ENCODE data around the gene PRR14L. TPM values are rescaled to one million over a fixed set of nuclear protein-coding genes. Genes with fewer than 3 reads are reported as not detected.
"Not testable (repeated sequence)": the region's sequence is repeated elsewhere in the genome, so short reads cannot be mapped to it uniquely, and the experiment has no call there.

PRR14L gene
- total RNA-seq, 2 donors from 2014 or later: 22.1 to 38.2 TPM

GRCh38 chr22:31682751-31683150 lies 67.2 kb downstream of the PRR14L start:
- Histone ChIP-seq H3K4me1 (ENCODE audit: control insufficient read depth in 1 of 2, low read depth in 2 of 2) (peaks cover 16 to 51% of the 10 kb centered on the region in 2 donors), H3K9me3 (no peaks in the 10 kb centered on the region), H3K27ac (peak overlapping the region; percentile 64 to 71), H3K36me3 (peaks cover 14% of the 10 kb centered on the region), H3K4me3 (no peak overlapping the region), H3K27me3 (replicated peaks; ENCODE audit: insufficient read depth) (no peaks in the 10 kb centered on the region)
- ATAC-seq (ENCODE audit: insufficient number of reproducible peaks, low FRiP score, low read depth) (no peak), DNase-seq (ENCODE audit: low spot score) (no peak)
- no peak for TF ChIP-seq CTCF (IDR thresholded peaks at IDR 0.05)

- H3K4me3 ChIP-seq: peak overlapping the region; percentile 26
- no peak for TF ChIP-seq CTCF (IDR thresholded peaks at IDR 0.05)
- no peaks in the 10 kb centered on the region for H3K9me3 ChIP-seq
- H3K36me3 ChIP-seq: peaks cover 8% of the 10 kb centered on the region
- DNase-seq (ENCODE audit: low spot score) (no peak), ATAC-seq (ENCODE audit: insufficient number of reproducible peaks, low FRiP score, low read depth) (no peak)
- H3K27ac ChIP-seq: peak overlapping the region; percentile 64 to 71
- H3K27me3 ChIP-seq (replicated peaks; ENCODE audit: insufficient read depth): no peaks in the 10 kb centered on the region
- peaks cover 16 to 51% of the 10 kb centered on the region in 2 donors for H3K4me1 ChIP-seq (ENCODE audit: control insufficient read depth in 1 of 2, low read depth in 2 of 2)
These were observed 68.3 kb downstream of the PRR14L start for GRCh38 chr22:31681349-31682345.

- H3K4me3 ChIP-seq: no peak overlapping the region
- no peak for ATAC-seq (ENCODE audit: insufficient number of reproducible peaks, low FRiP score, low read depth)
- peak overlapping the region; percentile 64 to 67 for H3K27ac ChIP-seq
- no peaks in the 10 kb centered on the region for H3K9me3 ChIP-seq
- H3K4me1 ChIP-seq (ENCODE audit: control insufficient read depth in 1 of 2, low read depth in 2 of 2): peaks cover 16 to 51% of the 10 kb centered on the region in 2 donors
- peaks cover 4% of the 10 kb centered on the region for H3K36me3 ChIP-seq
- TF ChIP-seq CTCF (IDR thresholded peaks at IDR 0.05): no peak
- no peaks in the 10 kb centered on the region for H3K27me3 ChIP-seq (replicated peaks; ENCODE audit: insufficient read depth)
- DNase-seq (ENCODE audit: low spot score): no peak
These were observed 69.0 kb downstream of the PRR14L start for GRCh38 chr22:31680861-31681341.

- ATAC-seq (ENCODE audit: insufficient number of reproducible peaks, low FRiP score, low read depth) (no peak), DNase-seq (ENCODE audit: low spot score) (no peak)
- no peak for TF ChIP-seq CTCF (IDR thresholded peaks at IDR 0.05)
- peaks cover 16 to 45% of the 10 kb centered on the region in 2 donors for H3K4me1 ChIP-seq (ENCODE audit: control insufficient read depth in 1 of 2, low read depth in 2 of 2)
- H3K9me3 ChIP-seq: no peaks in the 10 kb centered on the region
- no peak overlapping the region for H3K4me3 ChIP-seq
- peak overlapping the region in 1 of 2 donors; percentile 8 for H3K27ac ChIP-seq
- no peaks in the 10 kb centered on the region for H3K27me3 ChIP-seq (replicated peaks; ENCODE audit: insufficient read depth)
- no peaks in the 10 kb centered on the region for H3K36me3 ChIP-seq
These were observed 71.2 kb downstream of the PRR14L start for GRCh38 chr22:31678748-31679147.

- H3K4me3 ChIP-seq: peak overlapping the region; percentile 75
- no peaks in the 10 kb centered on the region for H3K36me3 ChIP-seq
- no peaks in the 10 kb centered on the region for H3K27me3 ChIP-seq (replicated peaks; ENCODE audit: insufficient read depth)
- H3K27ac ChIP-seq: peak overlapping the region; percentile 25 to 76
- TF ChIP-seq CTCF (IDR thresholded peaks at IDR 0.05): no peak
- DNase-seq (ENCODE audit: low spot score): peak; percentile 91
- H3K9me3 ChIP-seq: no peaks in the 10 kb centered on the region
- peaks cover 10 to 24% of the 10 kb centered on the region in 2 donors for H3K4me1 ChIP-seq (ENCODE audit: control insufficient read depth in 1 of 2, low read depth in 2 of 2)
- ATAC-seq (ENCODE audit: insufficient number of reproducible peaks, low FRiP score, low read depth): peak; percentile 93
These were observed 73.2 kb downstream of the PRR14L start for GRCh38 chr22:31676700-31677099.

GRCh38 chr22:31674219-31674618 lies 75.7 kb downstream of the PRR14L start:
- H3K4me1 ChIP-seq (ENCODE audit: control insufficient read depth in 1 of 2, low read depth in 2 of 2); H3K9me3 ChIP-seq; H3K36me3 ChIP-seq; ATAC-seq (ENCODE audit: insufficient number of reproducible peaks, low FRiP score, low read depth); H3K27me3 ChIP-seq (replicated peaks; ENCODE audit: insufficient read depth); H3K4me3 ChIP-seq; DNase-seq (ENCODE audit: low spot score); H3K27ac ChIP-seq: not testable (repeated sequence)

- not testable (repeated sequence) for H3K4me1 ChIP-seq (ENCODE audit: control insufficient read depth in 1 of 2, low read depth in 2 of 2); DNase-seq (ENCODE audit: low spot score); H3K27me3 ChIP-seq (replicated peaks; ENCODE audit: insufficient read depth); H3K9me3 ChIP-seq; H3K36me3 ChIP-seq; ATAC-seq (ENCODE audit: insufficient number of reproducible peaks, low FRiP score, low read depth); H3K4me3 ChIP-seq; H3K27ac ChIP-seq
These were observed 81.1 kb downstream of the PRR14L start for GRCh38 chr22:31668849-31669248.
